ENCODE measurements around the gene GRK2. TPM values are rescaled to one million over a fixed set of nuclear protein-coding genes. Genes with fewer than 3 reads are reported as not detected.

Gene GRK2
- total and polyA plus RNA-seq, 2 donors (not counting 1 experiment from before 2014, with no cell fraction given), result 294 to 534 TPM

DNA sequence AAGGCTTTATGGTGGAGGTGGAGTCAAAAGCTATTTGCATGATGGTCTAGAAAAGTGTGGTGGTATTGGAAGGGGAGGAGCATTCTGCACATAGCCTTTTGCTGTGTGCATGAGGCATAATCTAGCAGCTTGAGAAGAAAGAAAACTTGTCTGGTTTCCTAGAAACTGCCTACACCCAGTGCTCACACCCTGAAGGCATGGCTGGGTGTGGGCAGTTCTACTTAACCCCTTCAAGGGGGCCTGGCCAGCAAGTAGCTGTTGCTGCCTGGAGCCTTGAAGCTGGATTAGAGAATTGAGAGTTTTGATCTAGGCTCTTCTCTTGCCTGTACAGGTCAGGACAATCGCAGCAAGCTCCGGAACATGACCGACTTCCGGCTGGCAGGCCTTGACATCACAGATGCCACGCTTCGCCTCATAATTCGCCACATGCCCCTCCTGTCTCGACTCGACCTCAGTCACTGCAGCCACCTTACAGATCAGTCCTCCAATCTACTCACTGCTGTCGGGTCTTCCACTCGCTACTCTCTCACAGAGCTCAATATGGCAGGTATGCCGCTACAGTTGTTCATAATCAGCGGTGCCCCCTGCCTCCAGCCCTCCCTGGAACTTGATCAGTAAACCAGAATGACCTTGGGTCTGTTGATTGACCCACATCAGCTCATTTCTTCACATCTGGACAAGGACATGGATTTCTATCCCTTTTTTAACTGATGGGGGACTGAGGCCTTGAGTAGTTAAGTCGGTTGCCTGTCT, 12.2 kb upstream of the GRK2 start:
- Histone ChIP-seq H3K27ac (ENCODE audit: low read length in 2 of 2) (no peak overlapping the region), H3K79me2 (ENCODE audit: control insufficient read depth, insufficient read depth, low read length) (peaks cover 18% of the 10 kb centered on the region), H3K9me3 (ENCODE audit: control extremely low read depth in 1 of 3, control insufficient read depth in 2 of 3, insufficient read depth in 1 of 3, low read length in 2 of 3) (no peaks in the 10 kb centered on the region), H4K20me1 (ENCODE audit: control insufficient read depth, insufficient read depth, low read length, poor library complexity, severe bottlenecking) (peaks cover 80% of the 10 kb centered on the region), H3K4me2 (replicated peaks; ENCODE audit: low read depth, low read length, poor library complexity, severe bottlenecking) (no peak overlapping the region), H2AFZ (ENCODE audit: insufficient read depth, low read depth, low read length, poor library complexity, severe bottlenecking) (no peak overlapping the region), H3K36me3 (replicated peaks in 1 of 2; ENCODE audit: control extremely low read depth in 1 of 2, control insufficient read depth in 1 of 2, extremely low read depth in 1 of 2, insufficient read depth in 2 of 2, low read length in 1 of 2) (peaks cover 9 to 83% of the 10 kb centered on the region in 2 experiments), H3K4me3 (ENCODE audit: control extremely low read depth in 1 of 5, extremely low read depth in 1 of 5, insufficient read depth in 1 of 5, low read depth in 2 of 5, low read length in 4 of 5) (no peak overlapping the region), H3K27me3 (replicated peaks in 1 of 4; ENCODE audit: control extremely low read depth in 1 of 4, control insufficient read depth in 3 of 4, insufficient read depth in 4 of 4, low read length in 3 of 4) (no peaks in the 10 kb centered on the region), H3K9ac (ENCODE audit: low read length) (no peak overlapping the region), H3K4me1 (ENCODE audit: control insufficient read depth in 2 of 2, insufficient read depth in 2 of 2, low read length in 2 of 2) (no peaks in the 10 kb centered on the region)
- Mint-ChIP-seq H3K27me3 (no peaks in the 10 kb centered on the region), H3K4me3 (no peak overlapping the region), H3K4me1 (peaks cover 9% of the 10 kb centered on the region), H3K27ac (no peak overlapping the region), H3K9me3 (ENCODE audit: insufficient read depth) (no peaks in the 10 kb centered on the region)
- 96% methylated on average over 14 of the region's 14 CpGs for WGBS (ENCODE audit: insufficient coverage)
- TF ChIP-seq, protein P1, sequence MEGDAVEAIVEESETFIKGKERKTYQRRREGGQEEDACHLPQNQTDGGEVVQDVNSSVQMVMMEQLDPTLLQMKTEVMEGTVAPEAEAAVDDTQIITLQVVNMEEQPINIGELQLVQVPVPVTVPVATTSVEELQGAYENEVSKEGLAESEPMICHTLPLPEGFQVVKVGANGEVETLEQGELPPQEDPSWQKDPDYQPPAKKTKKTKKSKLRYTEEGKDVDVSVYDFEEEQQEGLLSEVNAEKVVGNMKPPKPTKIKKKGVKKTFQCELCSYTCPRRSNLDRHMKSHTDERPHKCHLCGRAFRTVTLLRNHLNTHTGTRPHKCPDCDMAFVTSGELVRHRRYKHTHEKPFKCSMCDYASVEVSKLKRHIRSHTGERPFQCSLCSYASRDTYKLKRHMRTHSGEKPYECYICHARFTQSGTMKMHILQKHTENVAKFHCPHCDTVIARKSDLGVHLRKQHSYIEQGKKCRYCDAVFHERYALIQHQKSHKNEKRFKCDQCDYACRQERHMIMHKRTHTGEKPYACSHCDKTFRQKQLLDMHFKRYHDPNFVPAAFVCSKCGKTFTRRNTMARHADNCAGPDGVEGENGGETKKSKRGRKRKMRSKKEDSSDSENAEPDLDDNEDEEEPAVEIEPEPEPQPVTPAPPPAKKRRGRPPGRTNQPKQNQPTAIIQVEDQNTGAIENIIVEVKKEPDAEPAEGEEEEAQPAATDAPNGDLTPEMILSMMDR (IDR thresholded peaks at IDR 0.05), result no peak
- TF ChIP-seq EZH2 (IDR thresholded peaks at IDR 0.05; ENCODE audit: borderline replicate concordance, insufficient read depth, low read depth, low read length, poor library complexity, severe bottlenecking), result no peak
- ChIA-PET POLR2A (interaction anchor here (0.6 to 1.1 kb wide), 2 partner anchors 8 to 130 kb away, joined by 3 to 5 read pairs; no protein-coding TSS in a partner anchor), CTCF (interaction anchor here (0.8 to 2.8 kb wide), 11 partner anchors 9 to 128 kb away, joined by 3 to 17 read pairs (median 4); partner anchors contain the start of genes CLCF1 and POLD4)
- intact Hi-C loops (cut with micrococcal nuclease), result no loop called here
- ATAC-seq (ENCODE audit: low read depth) (no peak), DNase-seq (no peak)

DNA sequence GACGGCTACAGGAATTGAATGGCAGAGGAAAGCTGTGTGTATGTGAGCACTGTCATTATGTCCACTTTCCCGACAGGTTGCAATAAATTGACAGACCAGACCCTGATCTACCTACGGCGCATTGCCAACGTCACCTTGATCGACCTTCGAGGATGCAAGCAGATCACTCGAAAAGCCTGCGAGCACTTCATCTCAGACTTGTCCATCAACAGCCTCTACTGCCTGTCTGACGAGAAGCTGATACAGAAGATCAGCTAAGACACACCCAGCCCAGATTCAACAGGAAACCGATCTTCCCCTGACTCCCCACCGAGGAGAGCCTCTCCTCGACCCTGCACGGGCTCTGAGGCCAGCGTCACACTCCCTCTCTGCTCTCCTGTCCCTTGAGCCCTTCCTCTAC, 11.5 kb upstream of the GRK2 start:
- Histone ChIP-seq H3K4me3 (ENCODE audit: control extremely low read depth in 1 of 5, extremely low read depth in 1 of 5, insufficient read depth in 1 of 5, low read depth in 2 of 5, low read length in 4 of 5) (no peak overlapping the region), H3K4me2 (replicated peaks; ENCODE audit: low read depth, low read length, poor library complexity, severe bottlenecking) (no peak overlapping the region), H3K4me1 (ENCODE audit: control insufficient read depth in 2 of 2, insufficient read depth in 2 of 2, low read length in 2 of 2) (no peaks in the 10 kb centered on the region), H3K9ac (ENCODE audit: low read length) (no peak overlapping the region), H3K9me3 (ENCODE audit: control extremely low read depth in 1 of 3, control insufficient read depth in 2 of 3, insufficient read depth in 1 of 3, low read length in 2 of 3) (no peaks in the 10 kb centered on the region), H3K79me2 (ENCODE audit: control insufficient read depth, insufficient read depth, low read length) (peaks cover 18% of the 10 kb centered on the region), H4K20me1 (ENCODE audit: control insufficient read depth, insufficient read depth, low read length, poor library complexity, severe bottlenecking) (peaks cover 73% of the 10 kb centered on the region), H2AFZ (ENCODE audit: insufficient read depth, low read depth, low read length, poor library complexity, severe bottlenecking) (no peak overlapping the region), H3K36me3 (replicated peaks in 1 of 2; ENCODE audit: control extremely low read depth in 1 of 2, control insufficient read depth in 1 of 2, extremely low read depth in 1 of 2, insufficient read depth in 2 of 2, low read length in 1 of 2) (peaks cover 9 to 76% of the 10 kb centered on the region in 2 experiments), H3K27me3 (replicated peaks in 1 of 4; ENCODE audit: control extremely low read depth in 1 of 4, control insufficient read depth in 3 of 4, insufficient read depth in 4 of 4, low read length in 3 of 4) (no peaks in the 10 kb centered on the region), H3K27ac (ENCODE audit: low read length in 2 of 2) (no peak overlapping the region)
- Mint-ChIP-seq H3K4me1 (peaks cover 9% of the 10 kb centered on the region), H3K27ac (no peak overlapping the region), H3K4me3 (no peak overlapping the region), H3K9me3 (ENCODE audit: insufficient read depth) (no peaks in the 10 kb centered on the region), H3K27me3 (no peaks in the 10 kb centered on the region)
- ChIA-PET POLR2A (no interaction called here), CTCF (interaction anchor here (0.8 to 2.2 kb wide), 4 partner anchors 8 to 99 kb away, joined by 3 to 10 read pairs (median 4); partner anchors contain the start of gene POLD4)
- 95% methylated on average over 12 of the region's 15 CpGs for WGBS (ENCODE audit: insufficient coverage)
- TF ChIP-seq EZH2 (IDR thresholded peaks at IDR 0.05; ENCODE audit: borderline replicate concordance, insufficient read depth, low read depth, low read length, poor library complexity, severe bottlenecking), result no peak
- DNase-seq (no peak), ATAC-seq (ENCODE audit: low read depth) (no peak)
- intact Hi-C loops (cut with micrococcal nuclease), result no loop called here

All from B cell (primary cell).